ENCODE results near the gene C10orf143.

DNA sequence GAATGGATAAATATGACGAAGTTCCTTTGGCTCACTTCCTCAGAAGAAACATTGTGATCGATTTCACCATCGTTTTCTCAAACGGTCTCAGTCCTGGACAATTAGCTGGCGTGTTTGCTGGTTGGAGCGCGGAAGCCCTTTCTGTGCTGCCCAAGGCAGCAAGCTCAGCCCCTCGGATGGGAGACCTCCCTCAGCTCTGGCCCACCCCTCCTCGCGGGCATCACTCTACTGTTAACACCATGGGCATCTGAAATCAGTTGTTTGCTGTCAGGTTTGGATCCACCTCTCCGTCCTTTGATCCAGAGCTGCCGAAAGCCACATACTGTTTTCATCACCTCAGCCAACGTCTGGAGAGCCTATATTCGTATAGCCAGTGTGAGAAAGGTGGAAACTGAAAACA, 68.2 kb downstream of the C10orf143 start:
- no peak for TF ChIP-seq EZH2phosphoT487 (conservative IDR thresholded peaks at IDR 0.05; ENCODE audit: low read length)
- TF ChIP-seq, protein P1, sequence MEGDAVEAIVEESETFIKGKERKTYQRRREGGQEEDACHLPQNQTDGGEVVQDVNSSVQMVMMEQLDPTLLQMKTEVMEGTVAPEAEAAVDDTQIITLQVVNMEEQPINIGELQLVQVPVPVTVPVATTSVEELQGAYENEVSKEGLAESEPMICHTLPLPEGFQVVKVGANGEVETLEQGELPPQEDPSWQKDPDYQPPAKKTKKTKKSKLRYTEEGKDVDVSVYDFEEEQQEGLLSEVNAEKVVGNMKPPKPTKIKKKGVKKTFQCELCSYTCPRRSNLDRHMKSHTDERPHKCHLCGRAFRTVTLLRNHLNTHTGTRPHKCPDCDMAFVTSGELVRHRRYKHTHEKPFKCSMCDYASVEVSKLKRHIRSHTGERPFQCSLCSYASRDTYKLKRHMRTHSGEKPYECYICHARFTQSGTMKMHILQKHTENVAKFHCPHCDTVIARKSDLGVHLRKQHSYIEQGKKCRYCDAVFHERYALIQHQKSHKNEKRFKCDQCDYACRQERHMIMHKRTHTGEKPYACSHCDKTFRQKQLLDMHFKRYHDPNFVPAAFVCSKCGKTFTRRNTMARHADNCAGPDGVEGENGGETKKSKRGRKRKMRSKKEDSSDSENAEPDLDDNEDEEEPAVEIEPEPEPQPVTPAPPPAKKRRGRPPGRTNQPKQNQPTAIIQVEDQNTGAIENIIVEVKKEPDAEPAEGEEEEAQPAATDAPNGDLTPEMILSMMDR (IDR thresholded peaks at IDR 0.05; ENCODE audit: insufficient read depth, low read length, poor library complexity, severe bottlenecking), result no peak
